NB4 (cell line): ENCODE measurements around the gene RPL18.

ENCODE experiments used
- CTCF ChIP-seq: IDR thresholded peaks from one replicate; pipeline ENCODE4 v1.5.1; 2012; ENCODE audit warnings: low read depth, low read length
- MYC ChIP-seq: IDR thresholded peaks from 2 replicates; pipeline ENCODE4 v1.6.1; 2011; ENCODE audit warnings: low read depth, low read length

GRCh38 chr19:48569814-48570213, 49.2 kb downstream of the RPL18 start:
- TF ChIP-seq CTCF (no peak), MYC (no peak)
